Measurements from ENCODE around the gene JAZF1. TPM values are rescaled to one million over a fixed set of nuclear protein-coding genes. Genes with fewer than 3 reads are reported as not detected.

JAZF1 gene
- total RNA-seq, 4 donors from 2014 or later, result 29.3 to 33.8 (median 30.1) TPM

DNA sequence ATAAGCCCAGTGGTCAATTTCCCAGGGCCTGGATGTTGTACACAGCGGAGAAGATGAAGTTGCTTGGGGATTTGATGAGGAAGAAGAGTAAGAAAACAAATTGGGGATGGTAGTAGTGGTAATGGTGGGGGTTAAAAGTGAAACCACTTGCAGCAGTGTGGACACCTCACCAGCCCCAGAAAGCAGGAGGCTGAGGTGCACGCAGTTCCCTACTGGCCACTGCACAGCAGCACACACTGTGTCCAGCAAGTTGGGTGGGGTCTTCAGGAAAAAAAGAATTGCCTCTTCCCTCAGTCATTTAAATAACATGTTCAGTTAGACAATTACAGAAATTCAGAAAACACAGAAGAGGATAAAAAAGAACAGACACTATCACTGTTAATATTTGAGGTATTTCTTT lies 344.1 kb downstream of the JAZF1 start:
- intact Hi-C loops (cut with DNase I), result no loop called here
- Histone ChIP-seq H3K36me3 (peaks cover 7 to 70% (median 27%) of the 10 kb centered on the region in 4 donors), H3K4me3 (no peak overlapping the region), H3K27me3 (no peaks in the 10 kb centered on the region), H3K4me1 (peaks cover 7 to 19% (median 16%) of the 10 kb centered on the region in 4 donors), H3K27ac (replicated peaks in 1 of 4) (no peak overlapping the region), H3K9me3 (no peaks in the 10 kb centered on the region)
- TF ChIP-seq POLR2A (IDR thresholded peaks at IDR 0.05; ENCODE audit: low read depth) (no peak), POLR2AphosphoS5 (IDR thresholded peaks at IDR 0.05) (no peak)
- TF ChIP-seq, protein P1, sequence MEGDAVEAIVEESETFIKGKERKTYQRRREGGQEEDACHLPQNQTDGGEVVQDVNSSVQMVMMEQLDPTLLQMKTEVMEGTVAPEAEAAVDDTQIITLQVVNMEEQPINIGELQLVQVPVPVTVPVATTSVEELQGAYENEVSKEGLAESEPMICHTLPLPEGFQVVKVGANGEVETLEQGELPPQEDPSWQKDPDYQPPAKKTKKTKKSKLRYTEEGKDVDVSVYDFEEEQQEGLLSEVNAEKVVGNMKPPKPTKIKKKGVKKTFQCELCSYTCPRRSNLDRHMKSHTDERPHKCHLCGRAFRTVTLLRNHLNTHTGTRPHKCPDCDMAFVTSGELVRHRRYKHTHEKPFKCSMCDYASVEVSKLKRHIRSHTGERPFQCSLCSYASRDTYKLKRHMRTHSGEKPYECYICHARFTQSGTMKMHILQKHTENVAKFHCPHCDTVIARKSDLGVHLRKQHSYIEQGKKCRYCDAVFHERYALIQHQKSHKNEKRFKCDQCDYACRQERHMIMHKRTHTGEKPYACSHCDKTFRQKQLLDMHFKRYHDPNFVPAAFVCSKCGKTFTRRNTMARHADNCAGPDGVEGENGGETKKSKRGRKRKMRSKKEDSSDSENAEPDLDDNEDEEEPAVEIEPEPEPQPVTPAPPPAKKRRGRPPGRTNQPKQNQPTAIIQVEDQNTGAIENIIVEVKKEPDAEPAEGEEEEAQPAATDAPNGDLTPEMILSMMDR (IDR thresholded peaks at IDR 0.05), result no peak
- WGBS, result 90% methylated on average over 2 of the region's 2 CpGs
- DNase-seq (ENCODE audit: extremely low spot score), result no peak

DNA sequence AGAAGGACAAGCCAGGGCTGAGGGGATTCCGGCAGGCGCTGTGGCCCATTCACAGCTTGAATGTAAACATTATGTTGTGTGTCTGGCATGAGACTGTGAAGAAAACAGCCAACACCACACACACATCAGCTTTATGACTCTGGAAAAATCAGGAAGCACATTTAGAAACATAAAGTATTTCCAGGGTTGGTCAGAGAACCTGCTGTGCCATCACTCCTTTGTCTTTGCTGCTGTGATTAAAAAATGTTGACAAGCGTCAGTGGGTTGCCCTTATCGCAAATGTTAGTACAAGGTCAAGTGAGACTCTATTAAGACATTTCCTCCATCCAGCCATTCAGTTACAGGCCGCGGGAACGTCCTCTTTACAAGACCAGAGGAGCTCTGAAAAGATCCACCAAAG lies 345.2 kb downstream of the JAZF1 start:
- H3K27ac ChIP-seq (replicated peaks in 1 of 4), result peak overlapping the region in 1 of 4 donors; percentile 5
- intact Hi-C loops (cut with DNase I), result no loop called here

DNA sequence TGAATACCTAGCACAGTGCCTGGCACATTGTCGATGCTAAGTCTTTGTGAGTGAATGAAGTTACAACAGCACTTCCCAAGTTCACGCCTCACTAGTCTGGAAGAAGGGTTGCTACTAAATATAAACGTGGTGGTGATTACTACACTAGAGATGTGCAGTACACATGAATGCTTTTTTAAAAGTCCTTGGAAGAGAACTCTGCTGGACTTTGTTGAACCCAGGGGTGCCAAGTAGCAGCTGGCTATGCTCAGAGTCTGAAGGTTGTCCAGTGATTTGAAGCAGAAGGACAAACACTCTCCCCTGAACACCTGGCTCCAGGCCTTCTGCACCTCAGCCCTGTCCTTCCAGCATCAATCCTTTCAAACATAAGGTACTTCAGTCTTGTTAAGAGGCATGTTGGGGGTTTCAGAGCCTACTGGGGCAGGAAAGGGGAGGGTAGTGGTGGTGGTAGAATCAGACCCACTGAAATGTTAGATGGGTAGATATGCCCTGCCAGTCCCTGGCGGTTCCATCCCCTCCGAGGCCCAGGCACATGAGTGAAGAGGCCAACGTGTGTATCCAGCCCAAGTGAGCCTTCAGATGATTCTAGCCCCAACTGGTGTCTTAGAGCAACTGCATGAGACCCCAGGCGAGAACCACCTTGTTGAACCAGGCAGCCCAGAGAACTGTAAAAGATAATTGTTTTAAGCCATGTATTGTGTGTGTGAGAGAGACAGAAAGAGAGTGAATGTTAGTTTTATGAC lies 346.2 kb downstream of the JAZF1 start:
- Histone ChIP-seq H3K36me3 (peaks cover 4 to 56% (median 14%) of the 10 kb centered on the region in 4 donors), H3K27ac (replicated peaks in 1 of 4) (peak overlapping the region in 3 of 4 donors; percentile 13 to 51 (median 39)), H3K27me3 (no peaks in the 10 kb centered on the region), H3K4me1 (peaks cover 7 to 19% (median 16%) of the 10 kb centered on the region in 4 donors), H3K4me3 (no peak overlapping the region), H3K9me3 (no peaks in the 10 kb centered on the region)
- TF ChIP-seq POLR2AphosphoS5 (IDR thresholded peaks at IDR 0.05), result peak; percentile 51 to 56
- TF ChIP-seq EP300 (IDR thresholded peaks at IDR 0.05), result no peak
- WGBS, result 67% methylated on average over 7 of the region's 7 CpGs
- intact Hi-C loops (cut with DNase I), result no loop called here
- no peak for DNase-seq (ENCODE audit: extremely low spot score)

More for the DNA sequence above, 345.2 kb downstream of the JAZF1 start:
- H3K4me1 ChIP-seq, result peaks cover 7 to 19% (median 16%) of the 10 kb centered on the region in 4 donors
- H3K36me3 ChIP-seq, result peaks cover 4 to 66% (median 21%) of the 10 kb centered on the region in 4 donors
- H3K27me3 ChIP-seq, result no peaks in the 10 kb centered on the region
- TF ChIP-seq, protein P1 (IDR thresholded peaks at IDR 0.05), result no peak
- no peak for TF ChIP-seq POLR2A (IDR thresholded peaks at IDR 0.05; ENCODE audit: low read depth)
- TF ChIP-seq POLR2AphosphoS5 (IDR thresholded peaks at IDR 0.05), result no peak
- no peak for TF ChIP-seq EP300 (IDR thresholded peaks at IDR 0.05)
- DNase-seq (ENCODE audit: extremely low spot score), result no peak
- H3K4me3 ChIP-seq, result no peak overlapping the region
- 84% methylated on average over 7 of the region's 7 CpGs for WGBS
- no peaks in the 10 kb centered on the region for H3K9me3 ChIP-seq

DNA sequence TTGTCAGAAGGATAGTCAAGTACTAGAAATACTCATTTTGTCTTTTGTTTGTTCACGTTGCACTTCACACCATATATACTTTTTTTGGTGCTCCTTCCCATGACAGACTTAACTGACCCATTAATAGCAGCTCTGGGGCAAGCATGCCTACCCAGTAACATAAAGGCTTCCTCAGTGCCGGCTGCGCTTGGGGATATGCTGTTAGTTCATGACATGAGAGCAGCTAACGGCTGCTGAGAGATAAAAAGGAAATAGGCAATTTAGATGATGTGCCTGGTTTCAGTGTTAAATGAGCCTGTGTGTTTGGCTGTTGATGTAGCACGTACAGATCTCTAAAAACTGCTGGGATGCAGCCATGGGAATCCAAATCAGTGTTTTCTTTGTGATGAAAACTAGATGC lies 354.2 kb downstream of the JAZF1 start:
- no peak for DNase-seq (ENCODE audit: extremely low spot score)
- no peak for TF ChIP-seq POLR2A (IDR thresholded peaks at IDR 0.05; ENCODE audit: low read depth)
- no peak for TF ChIP-seq EP300 (IDR thresholded peaks at IDR 0.05)
- TF ChIP-seq, protein P1 (IDR thresholded peaks at IDR 0.05), result no peak
- no peak for TF ChIP-seq POLR2AphosphoS5 (IDR thresholded peaks at IDR 0.05)
- Histone ChIP-seq H3K27ac (replicated peaks in 1 of 4) (no peak overlapping the region), H3K4me1 (peaks cover 0 to 4% (median 0%) of the 10 kb centered on the region in 4 donors), H3K4me3 (no peak overlapping the region), H3K36me3 (peaks cover 0 to 27% (median 7%) of the 10 kb centered on the region in 4 donors), H3K9me3 (no peaks in the 10 kb centered on the region), H3K27me3 (no peaks in the 10 kb centered on the region)
- 86% methylated on average over 5 of the region's 5 CpGs for WGBS
- intact Hi-C loops (cut with DNase I), result no loop called here

DNA sequence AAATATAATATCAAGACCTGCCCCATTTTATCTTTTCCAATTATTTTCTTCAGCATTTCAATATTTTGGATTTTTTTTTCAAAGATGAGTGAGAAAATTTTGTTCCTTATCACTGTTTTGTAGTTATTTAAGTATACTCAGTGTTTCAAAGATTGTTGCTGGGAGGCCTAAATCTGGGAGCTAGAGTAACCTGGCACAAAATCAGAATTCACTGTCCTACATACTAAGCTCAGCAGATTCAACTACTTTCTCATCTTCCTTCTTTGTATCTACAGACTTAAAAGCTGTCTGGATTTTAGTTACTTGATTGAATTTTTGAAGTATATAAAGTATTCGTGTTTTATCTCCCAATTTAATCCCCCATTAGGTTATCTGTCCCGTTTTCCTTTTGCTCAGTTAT lies 354.7 kb downstream of the JAZF1 start:
- Histone ChIP-seq H3K4me3 (no peak overlapping the region), H3K27ac (replicated peaks in 1 of 4) (no peak overlapping the region), H3K36me3 (peaks cover 0 to 25% (median 7%) of the 10 kb centered on the region in 4 donors), H3K4me1 (peaks cover 0 to 4% (median 0%) of the 10 kb centered on the region in 4 donors), H3K9me3 (no peaks in the 10 kb centered on the region), H3K27me3 (no peaks in the 10 kb centered on the region)
- intact Hi-C loops (cut with DNase I), result no loop called here
- DNase-seq (ENCODE audit: extremely low spot score), result no peak
- TF ChIP-seq EP300 (IDR thresholded peaks at IDR 0.05), result no peak
- TF ChIP-seq POLR2A (IDR thresholded peaks at IDR 0.05; ENCODE audit: low read depth), result no peak
- TF ChIP-seq POLR2AphosphoS5 (IDR thresholded peaks at IDR 0.05), result no peak
- TF ChIP-seq, protein P1 (IDR thresholded peaks at IDR 0.05), result no peak
- 83% methylated on average over 2 of the region's 2 CpGs for WGBS
